Measurements from ENCODE around the gene TMEM115.

Gene TMEM115

DNA sequence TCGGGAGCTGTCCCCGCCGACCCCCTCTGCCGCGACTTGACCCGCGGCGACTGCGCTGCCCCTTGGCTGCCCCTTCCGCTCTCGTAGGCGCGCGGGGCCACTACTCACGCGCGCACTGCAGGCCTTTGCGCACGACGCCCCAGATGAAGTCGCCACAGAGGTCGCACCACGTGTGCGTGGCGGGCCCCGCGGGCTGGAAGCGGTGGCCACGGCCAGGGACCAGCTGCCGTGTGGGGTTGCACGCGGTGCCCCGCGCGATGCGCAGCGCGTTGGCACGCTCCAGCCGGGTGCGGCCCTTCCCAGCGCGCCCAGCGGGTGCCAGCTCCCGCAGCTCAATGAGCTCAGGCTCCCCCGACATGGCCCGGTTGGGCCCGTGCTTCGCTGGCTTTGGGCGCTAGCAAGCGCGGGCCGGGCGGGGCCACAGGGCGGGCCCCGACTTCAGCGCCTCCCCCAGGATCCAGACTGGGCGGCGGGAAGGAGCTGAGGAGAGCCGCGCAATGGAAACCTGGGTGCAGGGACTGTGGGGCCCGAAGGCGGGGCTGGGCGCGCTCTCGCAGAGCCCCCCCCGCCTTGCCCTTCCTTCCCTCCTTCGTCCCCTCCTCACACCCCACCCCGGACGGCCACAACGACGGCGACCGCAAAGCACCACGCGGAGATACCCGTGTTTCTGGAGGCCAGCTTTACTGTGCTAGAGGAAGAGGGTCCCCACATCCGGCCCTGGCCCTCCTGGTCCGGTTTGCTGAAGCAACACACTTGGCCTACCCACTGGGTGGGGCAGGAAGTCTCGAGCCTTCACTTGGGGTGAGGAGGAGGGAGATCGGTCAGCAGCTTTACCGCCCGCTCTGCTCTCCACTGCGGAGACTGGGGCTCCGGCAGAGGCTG, 18.6 kb downstream of the TMEM115 start, which contains the start of gene RASSF1:
TSS of gene RASSF1 (minus strand) at position 389 of the 882 bp plus-strand sequence. CDS start at position 358, 31 bp downstream.
- Mint-ChIP-seq H3K27me3 (no peaks in the 10 kb centered on the region), H3K4me1 (peaks cover 62% of the 10 kb centered on the region), H3K4me3 (peak within 1 kb of the TSS; percentile 80), H3K36me3 (peaks cover 34% of the 10 kb centered on the region), H3K9me3 (no peaks in the 10 kb centered on the region), H3K27ac (peak within 1 kb of the TSS; percentile 97)
- CTCF ChIA-PET: interaction anchor here (0.7 to 1.8 kb wide), 3 partner anchors 10 to 231 kb away, joined by 3 to 6 read pairs (median 3); partner anchors contain the start of genes CYB561D2 and NPRL2
- DNase-seq: peak; percentile 86

GRCh38 chr3:50340147-50340447, 19.2 kb downstream of the TMEM115 start:
- no peaks in the 10 kb centered on the region for H3K9me3 Mint-ChIP-seq
- peak overlapping the region; percentile 97 for H3K27ac Mint-ChIP-seq
- DNase-seq: no peak
- H3K4me1 Mint-ChIP-seq: peaks cover 61% of the 10 kb centered on the region
- H3K36me3 Mint-ChIP-seq: peaks cover 39% of the 10 kb centered on the region
- CTCF ChIA-PET: interaction anchor here (1.8 kb wide), 1 partner anchor 10 kb away, joined by 6 read pairs; the partner anchor contains the start of genes CYB561D2 and NPRL2
- H3K4me3 Mint-ChIP-seq: peak overlapping the region; percentile 80
- no peaks in the 10 kb centered on the region for H3K27me3 Mint-ChIP-seq

GRCh38 chr3:50339485-50340146, 19.7 kb downstream of the TMEM115 start:
- CTCF ChIA-PET: interaction anchor here (1.3 kb wide), 2 partner anchors 8 to 9 kb away, joined by 4 read pairs; no protein-coding TSS in a partner anchor
- DNase-seq: no peak
- H3K9me3 Mint-ChIP-seq: no peaks in the 10 kb centered on the region
- peaks cover 40% of the 10 kb centered on the region for H3K36me3 Mint-ChIP-seq
- H3K27ac Mint-ChIP-seq: peak overlapping the region; percentile 97
- H3K4me1 Mint-ChIP-seq: peaks cover 60% of the 10 kb centered on the region
- H3K4me3 Mint-ChIP-seq: peak overlapping the region; percentile 80
- no peaks in the 10 kb centered on the region for H3K27me3 Mint-ChIP-seq

- Mint-ChIP-seq H3K36me3 (peaks cover 45% of the 10 kb centered on the region), H3K4me3 (peak overlapping the region; percentile 80), H3K4me1 (peaks cover 64% of the 10 kb centered on the region), H3K27ac (peak overlapping the region; percentile 97), H3K27me3 (no peaks in the 10 kb centered on the region), H3K9me3 (no peaks in the 10 kb centered on the region)
- CTCF ChIA-PET: interaction anchor here (1.0 to 3.0 kb wide), 5 partner anchors 9 to 92 kb away, joined by 3 to 10 read pairs (median 4); partner anchors contain the start of genes CYB561D2 and NPRL2
- no peak for DNase-seq
Measured at GRCh38 chr3:50338965-50339364, 20.4 kb downstream of the TMEM115 start.

GRCh38 chr3:50337175-50337861, 22.0 kb downstream of the TMEM115 start:
- H3K27me3 Mint-ChIP-seq: no peaks in the 10 kb centered on the region
- no peaks in the 10 kb centered on the region for H3K9me3 Mint-ChIP-seq
- DNase-seq: peak; percentile 98
- peaks cover 56% of the 10 kb centered on the region for H3K36me3 Mint-ChIP-seq
- CTCF ChIA-PET: interaction anchor here (0.7 to 5.0 kb wide), 7 partner anchors 11 to 235 kb away, joined by 3 to 40 read pairs (median 5); partner anchors contain the start of genes CYB561D2, HYAL2 and NPRL2
- peak overlapping the region; percentile 97 for H3K27ac Mint-ChIP-seq
- peak overlapping the region; percentile 80 for H3K4me3 Mint-ChIP-seq
- H3K4me1 Mint-ChIP-seq: peaks cover 66% of the 10 kb centered on the region

GRCh38 chr3:50336452-50337174, 22.7 kb downstream of the TMEM115 start:
- no peaks in the 10 kb centered on the region for H3K27me3 Mint-ChIP-seq
- no peak for DNase-seq
- H3K27ac Mint-ChIP-seq: peak overlapping the region; percentile 97
- CTCF ChIA-PET: interaction anchor here (0.7 to 5.0 kb wide), 8 partner anchors 10 to 235 kb away, joined by 3 to 40 read pairs (median 4); partner anchors contain the start of genes CYB561D2, HYAL2 and NPRL2
- peak overlapping the region; percentile 80 for H3K4me3 Mint-ChIP-seq
- H3K4me1 Mint-ChIP-seq: peaks cover 65% of the 10 kb centered on the region
- no peaks in the 10 kb centered on the region for H3K9me3 Mint-ChIP-seq
- H3K36me3 Mint-ChIP-seq: peaks cover 61% of the 10 kb centered on the region

DNA sequence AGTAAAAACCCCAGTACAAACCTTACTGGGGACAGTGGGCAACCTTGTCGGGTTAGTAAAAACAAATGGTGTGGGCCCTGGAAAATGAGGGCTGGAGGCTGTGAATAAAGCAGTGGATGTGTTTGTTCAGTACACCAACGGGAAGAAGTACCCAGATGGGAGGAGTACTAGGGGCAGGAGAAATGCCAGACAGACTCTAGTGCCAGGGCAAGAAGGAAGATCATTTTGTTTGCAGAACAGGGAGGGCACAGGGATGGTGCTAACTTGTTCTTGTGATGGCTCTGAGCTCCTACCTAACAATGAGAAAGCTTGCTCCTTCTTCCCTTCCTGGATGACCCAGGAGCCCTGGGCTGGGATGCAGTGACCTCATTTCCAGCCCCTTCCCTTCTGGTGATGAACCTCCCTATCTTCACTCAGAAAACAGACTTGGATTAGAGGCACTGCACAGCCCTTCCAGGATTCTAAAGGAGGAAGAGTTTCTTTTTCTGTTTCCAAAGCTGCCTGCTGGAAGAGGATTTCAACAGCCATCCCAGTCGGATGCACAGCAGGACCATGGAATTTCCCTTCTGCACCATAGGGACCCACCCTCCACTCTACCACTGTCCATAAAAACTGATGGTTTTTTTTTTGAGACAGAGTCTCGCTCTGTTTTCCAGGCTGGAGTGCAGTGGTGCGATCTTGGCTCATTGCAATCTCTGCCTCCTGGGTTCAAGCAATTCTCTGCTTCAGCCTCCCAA, 24.8 kb downstream of the TMEM115 start:
- H3K36me3 Mint-ChIP-seq: peaks cover 73% of the 10 kb centered on the region
- no peaks in the 10 kb centered on the region for H3K27me3 Mint-ChIP-seq
- peaks cover 52% of the 10 kb centered on the region for H3K4me1 Mint-ChIP-seq
- H3K4me3 Mint-ChIP-seq: peak overlapping the region; percentile 55
- H3K9me3 Mint-ChIP-seq: no peaks in the 10 kb centered on the region
- no peak for DNase-seq
- CTCF ChIA-PET: interaction anchor here (1.0 to 5.0 kb wide), 2 partner anchors 11 to 208 kb away, joined by 3 to 40 read pairs; partner anchors contain the start of gene HYAL2
- peak overlapping the region; percentile 89 for H3K27ac Mint-ChIP-seq

DNA sequence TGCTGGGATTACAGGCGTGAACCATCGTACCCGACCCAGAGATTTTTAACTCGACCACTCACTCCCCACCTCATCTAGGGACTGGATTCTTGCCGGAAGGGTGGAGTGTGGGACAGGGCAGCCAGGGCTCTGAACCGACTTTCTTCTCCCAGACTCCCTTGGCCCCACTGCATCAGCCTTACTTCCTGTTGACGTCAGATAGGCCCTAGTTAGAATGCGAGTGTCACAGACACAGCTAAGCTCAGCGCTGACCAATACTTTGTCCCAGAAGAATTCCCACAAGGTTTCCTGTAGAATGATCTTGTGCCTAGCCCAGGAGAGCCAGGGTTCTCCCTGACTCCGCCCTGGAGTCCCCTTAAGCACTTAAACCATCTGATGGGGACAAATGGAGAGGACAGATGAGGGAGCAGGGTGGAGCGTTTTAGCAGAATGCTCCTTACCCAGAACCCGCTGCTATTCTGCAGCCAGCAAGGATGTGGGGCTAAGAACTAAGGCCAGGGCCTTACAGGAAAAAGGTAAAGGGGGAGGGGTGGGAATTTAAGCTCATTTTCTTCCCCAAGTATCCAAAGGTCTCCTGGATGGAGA, 25.5 kb downstream of the TMEM115 start:
- DNase-seq: no peak
- Mint-ChIP-seq H3K4me1 (peaks cover 48% of the 10 kb centered on the region), H3K27ac (peak overlapping the region; percentile 89), H3K4me3 (peak overlapping the region; percentile 55), H3K36me3 (peaks cover 69% of the 10 kb centered on the region), H3K9me3 (no peaks in the 10 kb centered on the region), H3K27me3 (no peaks in the 10 kb centered on the region)
- CTCF ChIA-PET: interaction anchor here (1.0 to 5.0 kb wide), 2 partner anchors 10 to 209 kb away, joined by 3 to 40 read pairs; partner anchors contain the start of gene HYAL2

- Mint-ChIP-seq H3K27me3 (no peaks in the 10 kb centered on the region), H3K9me3 (no peaks in the 10 kb centered on the region), H3K36me3 (peaks cover 58% of the 10 kb centered on the region), H3K27ac (no peak overlapping the region), H3K4me1 (peaks cover 58% of the 10 kb centered on the region), H3K4me3 (no peak overlapping the region)
- CTCF ChIA-PET: no interaction called here
- no peak for DNase-seq
Measured at GRCh38 chr3:50331364-50331907, 27.9 kb downstream of the TMEM115 start.

GRCh38 chr3:50330330-50330729, 29.0 kb downstream of the TMEM115 start:
- H3K36me3 Mint-ChIP-seq: peaks cover 48% of the 10 kb centered on the region
- DNase-seq: no peak
- H3K4me1 Mint-ChIP-seq: peaks cover 50% of the 10 kb centered on the region
- no peak overlapping the region for H3K4me3 Mint-ChIP-seq
- no peaks in the 10 kb centered on the region for H3K9me3 Mint-ChIP-seq
- H3K27me3 Mint-ChIP-seq: no peaks in the 10 kb centered on the region
- H3K27ac Mint-ChIP-seq: no peak overlapping the region
- CTCF ChIA-PET: interaction anchor here (0.9 kb wide), 1 partner anchor 9 kb away, joined by 4 read pairs; no protein-coding TSS in a partner anchor

- no peaks in the 10 kb centered on the region for H3K27me3 Mint-ChIP-seq
Measured at GRCh38 chr3:50327943-50328691, 31.2 kb downstream of the TMEM115 start, which contains the start of gene TUSC2. Gene TUSC2, minus strand, starts transcription at chr3:50328223. Its CDS starts 124 bp downstream, at chr3:50328099.

More at GRCh38 chr3:50327943-50328691, 31.2 kb downstream of the TMEM115 start, which contains the start of gene TUSC2:
- no peaks in the 10 kb centered on the region for H3K9me3 Mint-ChIP-seq
- peak; percentile 97 for DNase-seq
- CTCF ChIA-PET: interaction anchor here (0.9 to 2.4 kb wide), 5 partner anchors 9 to 133 kb away, joined by 3 to 8 read pairs (median 3); partner anchors contain the start of gene HYAL1
- H3K4me1 Mint-ChIP-seq: peaks cover 36% of the 10 kb centered on the region
- peak within 1 kb of the TSS; percentile 89 for H3K27ac Mint-ChIP-seq
- peaks cover 35% of the 10 kb centered on the region for H3K36me3 Mint-ChIP-seq
- H3K4me3 Mint-ChIP-seq: peak within 1 kb of the TSS; percentile 93
